OCI-LY3 (cell line): ENCODE measurements around the gene PLD5.

ENCODE experiments used
- H2AFZ ChIP-seq: fragments of 200-600, 300-600 bp; shearing (Covaris generic); 2 replicates; pipeline ENCODE4 v1.6.0; 2014; ENCODE audit warnings: antibody characterized with exemption, low read depth, low read length
- H3K27ac ChIP-seq: fragments of 200-600, 300-600 bp; sonication (generic); 2 replicates; pipeline ENCODE4 v1.5.1; 2014; ENCODE audit warnings: mild to moderate bottlenecking, low read length, moderate library complexity, mixed read lengths
- H3K27me3 ChIP-seq: fragments of 200-600, 300-600 bp; sonication (generic); 2 replicates; pipeline ENCODE4 v1.6.1; 2014; ENCODE audit warnings: low read depth, low read length, mixed read lengths
- H3K36me3 ChIP-seq: fragments of 200-600, 300-600 bp; sonication (generic); replicated peaks from 2 replicates; pipeline ENCODE3; 2014; ENCODE audit warnings: low read depth, low read length, mixed read lengths
- H3K4me1 ChIP-seq: fragments of 300-600, 200-600 bp; sonication (generic); 2 replicates; pipeline ENCODE4 v1.6.1; 2014; ENCODE audit warnings: low read length, mixed read lengths
- H3K4me2 ChIP-seq: fragments of 200-600, 300-600 bp; sonication (generic); 2 replicates; pipeline ENCODE4 v1.6.1; 2014; ENCODE audit warnings: low read length, mixed read lengths
- H3K4me3 ChIP-seq: fragments of 300-600, 200-600 bp; sonication (generic); 2 replicates; pipeline ENCODE4 v1.5.1; 2014; ENCODE audit warnings: antibody characterized with exemption, mild to moderate bottlenecking, low read length, moderate library complexity
- H3K79me2 ChIP-seq: fragments of 300-600, 200-600 bp; shearing (Covaris generic); 2 replicates; pipeline ENCODE4 v1.6.1; 2014; ENCODE audit warnings: mild to moderate bottlenecking, low read length, mixed read lengths
- H3K9ac ChIP-seq: fragments of 300-600, 200-600 bp; shearing (Covaris generic); 2 replicates; pipeline ENCODE4 v1.6.0; 2014; ENCODE audit warnings: mild to moderate bottlenecking, low read length, moderate library complexity
- H3K9me3 ChIP-seq: fragments of 200-600, 300-600 bp; shearing (Covaris generic); 2 replicates; pipeline ENCODE4 v1.6.1; 2014; ENCODE audit warnings: low read length, mixed read lengths; ENCODE audit not compliant: insufficient read depth
- H4K20me1 ChIP-seq: fragments of 200-600, 300-600 bp; sonication (generic); 2 replicates; pipeline ENCODE4 v1.6.1; 2016; ENCODE audit warnings: low read length, mixed read lengths; ENCODE audit not compliant: insufficient read depth
- CTCF ChIP-seq: fragments of 200-600, 300-600 bp; sonication (generic); IDR thresholded peaks from 2 replicates; pipeline ENCODE4 v1.5.1; 2014; ENCODE audit warnings: antibody characterized with exemption, low read length, low read depth
- EZH2phosphoT487 ChIP-seq: fragments of 200-600 bp; shearing (Covaris generic); IDR thresholded peaks from 2 replicates; pipeline ENCODE4 v1.6.1; 2018; ENCODE audit warnings: antibody characterized with exemption, mixed run types, low read depth

PLD5 gene

GRCh38 chr1:242404296-242404695 lies 120.2 kb downstream of the PLD5 start:
- no peak overlapping the region for H3K4me2 ChIP-seq
- TF ChIP-seq CTCF = no peak
- no peak for TF ChIP-seq EZH2phosphoT487
- no peaks in the 10 kb centered on the region for H3K79me2 ChIP-seq
- no peaks in the 10 kb centered on the region for H4K20me1 ChIP-seq
- no peaks in the 10 kb centered on the region for H3K4me1 ChIP-seq
- no peaks in the 10 kb centered on the region for H3K9me3 ChIP-seq
- no peak overlapping the region for H3K4me3 ChIP-seq
- H3K27ac ChIP-seq = no peak overlapping the region
- H3K9ac ChIP-seq = no peak overlapping the region
- H2AFZ ChIP-seq = no peak overlapping the region
- no peaks in the 10 kb centered on the region for H3K36me3 ChIP-seq
- no peaks in the 10 kb centered on the region for H3K27me3 ChIP-seq

GRCh38 chr1:242402956-242403355 lies 121.5 kb downstream of the PLD5 start:
- TF ChIP-seq EZH2phosphoT487 = no peak
- no peak for TF ChIP-seq CTCF
- Histone ChIP-seq H3K4me3 (no peak overlapping the region), H3K27me3 (0 out of 2 replicates have a peak, but pooled peaks cover 2% of the 10 kb centered on the region), H3K4me2 (no peak overlapping the region), H3K36me3 (no peaks in the 10 kb centered on the region), H4K20me1 (no peaks in the 10 kb centered on the region), H2AFZ (no peak overlapping the region), H3K4me1 (no peaks in the 10 kb centered on the region), H3K27ac (no peak overlapping the region), H3K9me3 (no peaks in the 10 kb centered on the region), H3K79me2 (no peaks in the 10 kb centered on the region), H3K9ac (no peak overlapping the region)

GRCh38 chr1:242401937-242402336 lies 122.6 kb downstream of the PLD5 start:
- Histone ChIP-seq H2AFZ (no peak overlapping the region), H3K27me3 (0 out of 2 replicates have a peak, but pooled peaks cover 8% of the 10 kb centered on the region), H3K9me3 (no peaks in the 10 kb centered on the region), H3K4me2 (no peak overlapping the region), H3K9ac (no peak overlapping the region), H3K4me3 (no peak overlapping the region), H3K27ac (no peak overlapping the region), H3K4me1 (no peaks in the 10 kb centered on the region), H4K20me1 (no peaks in the 10 kb centered on the region), H3K79me2 (no peaks in the 10 kb centered on the region), H3K36me3 (no peaks in the 10 kb centered on the region)
- TF ChIP-seq CTCF (no peak), EZH2phosphoT487 (no peak)

GRCh38 chr1:242398351-242398750 lies 126.1 kb downstream of the PLD5 start:
- Histone ChIP-seq H3K9ac (no peak overlapping the region), H3K9me3 (no peaks in the 10 kb centered on the region), H3K36me3 (no peaks in the 10 kb centered on the region), H3K4me1 (no peaks in the 10 kb centered on the region), H3K4me3 (no peak overlapping the region), H3K27ac (no peak overlapping the region), H3K4me2 (no peak overlapping the region), H2AFZ (no peak overlapping the region), H3K79me2 (no peaks in the 10 kb centered on the region), H4K20me1 (no peaks in the 10 kb centered on the region), H3K27me3 (0 out of 2 replicates have a peak, but pooled peaks cover 8% of the 10 kb centered on the region)
- TF ChIP-seq CTCF (no peak), EZH2phosphoT487 (no peak)
